Measurements from ENCODE around the gene CFAP210. TPM values are rescaled to one million over a fixed set of nuclear protein-coding genes. Genes with fewer than 3 reads are reported as not detected.
A peak's percentile ranks its signal among the peaks of the same experiment; 100 is the strongest.

Gene CFAP210
- total RNA-seq, 2 donors from 2014 or later: 0.70 to 1.9 TPM

DNA sequence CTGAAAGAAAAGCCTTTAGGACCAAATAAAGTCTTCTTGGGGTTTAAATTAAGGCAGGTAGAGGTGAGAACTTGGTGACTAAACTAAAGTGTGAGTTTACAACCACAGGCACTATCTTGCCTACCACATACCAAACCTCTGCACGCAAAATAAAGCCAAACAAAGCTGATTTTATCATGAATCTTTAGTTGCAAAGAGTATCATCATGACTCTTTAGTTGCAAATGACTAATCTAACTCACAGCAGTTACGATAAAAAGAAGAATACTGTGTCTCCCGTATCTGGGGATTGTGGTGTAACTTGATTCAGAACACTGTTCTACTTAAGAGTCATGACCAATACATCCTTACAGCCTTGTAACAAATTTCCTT lies 11.2 kb downstream of the CFAP210 start:
- Mint-ChIP-seq H3K4me3 (no peak overlapping the region), H3K4me1 (no peaks in the 10 kb centered on the region)
- 53 to 81% methylated on average over 3 of the region's 3 CpGs for WGBS, 2 experiments (ENCODE audit: insufficient coverage in 1 of 2, insufficient read length in 1 of 2)

DNA sequence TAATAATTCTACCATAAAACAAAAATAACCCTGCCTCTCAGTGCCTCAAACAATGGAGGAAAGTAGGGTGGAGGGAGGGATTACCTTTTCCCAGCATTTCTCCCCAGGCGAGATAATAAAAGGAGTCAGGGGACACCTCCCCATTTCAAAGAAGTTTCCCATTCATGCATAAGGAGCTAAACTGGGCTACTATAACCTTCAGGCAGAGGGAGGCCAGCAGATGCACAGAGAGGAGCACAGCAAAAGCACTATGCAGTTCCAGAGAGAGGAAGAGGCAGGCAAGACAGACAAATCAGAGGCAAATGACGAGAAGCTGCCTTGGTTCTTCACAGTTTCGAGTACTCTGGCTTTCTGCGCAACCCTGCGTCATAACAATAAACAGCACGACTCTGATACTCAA lies 17.4 kb downstream of the CFAP210 start:
- H3K27ac Mint-ChIP-seq: peak overlapping the region; percentile 22
- WGBS, 2 experiments (ENCODE audit: insufficient coverage in 1 of 2, insufficient read length in 1 of 2): 87 to 89% methylated on average over 5 to 6 of the region's 6 CpGs
- no peak for TF ChIP-seq CTCF (conservative IDR thresholded peaks at IDR 0.05)
- H3K36me3 ChIP-seq (ENCODE audit: control insufficient read depth, insufficient read depth, low read length): no peaks in the 10 kb centered on the region
- no peaks in the 10 kb centered on the region for H3K27me3 Mint-ChIP-seq (ENCODE audit: insufficient read depth)
- no peak overlapping the region for H3K4me3 Mint-ChIP-seq
- no peak overlapping the region for H3K4me3 ChIP-seq (ENCODE audit: low read length)
- H3K4me1 ChIP-seq (ENCODE audit: control insufficient read depth, insufficient read depth, low read length): no peaks in the 10 kb centered on the region
- no peaks in the 10 kb centered on the region for H3K36me3 Mint-ChIP-seq (ENCODE audit: low read depth)
- no peak for DNase-seq
- no peak overlapping the region for H3K9ac ChIP-seq (ENCODE audit: extremely low read depth, low read length, poor library complexity, severe bottlenecking)
- H3K27ac ChIP-seq (ENCODE audit: low read depth, low read length): no peak overlapping the region
- H3K4me1 Mint-ChIP-seq: no peaks in the 10 kb centered on the region
- H3K27me3 ChIP-seq (ENCODE audit: control insufficient read depth, insufficient read depth, low read length, poor library complexity, severe bottlenecking): no peaks in the 10 kb centered on the region
- peaks cover 6% of the 10 kb centered on the region for H3K9me3 ChIP-seq (ENCODE audit: control insufficient read depth, low read length)
- peaks cover 4% of the 10 kb centered on the region for H3K9me3 Mint-ChIP-seq

More for the DNA sequence above, 11.2 kb downstream of the CFAP210 start:
- Mint-ChIP-seq H3K27me3 (ENCODE audit: insufficient read depth) (no peaks in the 10 kb centered on the region), H3K27ac (no peak overlapping the region), H3K9me3 (peaks cover 11% of the 10 kb centered on the region), H3K36me3 (ENCODE audit: low read depth) (no peaks in the 10 kb centered on the region)
- no peaks in the 10 kb centered on the region for H3K4me1 ChIP-seq (ENCODE audit: control insufficient read depth, insufficient read depth, low read length)
- H3K4me3 ChIP-seq (ENCODE audit: low read length): no peak overlapping the region
- H3K27me3 ChIP-seq (ENCODE audit: control insufficient read depth, insufficient read depth, low read length, poor library complexity, severe bottlenecking): no peaks in the 10 kb centered on the region
- H3K27ac ChIP-seq (ENCODE audit: low read depth, low read length): no peak overlapping the region
- no peak for DNase-seq
- no peak for TF ChIP-seq CTCF (conservative IDR thresholded peaks at IDR 0.05)
- no peaks in the 10 kb centered on the region for H3K36me3 ChIP-seq (ENCODE audit: control insufficient read depth, insufficient read depth, low read length)
- H3K9me3 ChIP-seq (ENCODE audit: control insufficient read depth, low read length): peaks cover 6% of the 10 kb centered on the region
- H3K9ac ChIP-seq (ENCODE audit: extremely low read depth, low read length, poor library complexity, severe bottlenecking): no peak overlapping the region

GRCh38 chr2:169676357-169676756 lies 17.8 kb downstream of the CFAP210 start:
- Mint-ChIP-seq H3K36me3 (ENCODE audit: low read depth) (no peaks in the 10 kb centered on the region), H3K27ac (no peak overlapping the region), H3K9me3 (peaks cover 4% of the 10 kb centered on the region), H3K4me3 (no peak overlapping the region), H3K4me1 (no peaks in the 10 kb centered on the region), H3K27me3 (ENCODE audit: insufficient read depth) (no peaks in the 10 kb centered on the region)
- Histone ChIP-seq H3K27me3 (ENCODE audit: control insufficient read depth, insufficient read depth, low read length, poor library complexity, severe bottlenecking) (no peaks in the 10 kb centered on the region), H3K36me3 (ENCODE audit: control insufficient read depth, insufficient read depth, low read length) (no peaks in the 10 kb centered on the region), H3K9me3 (ENCODE audit: control insufficient read depth, low read length) (peaks cover 6% of the 10 kb centered on the region), H3K27ac (ENCODE audit: low read depth, low read length) (no peak overlapping the region), H3K9ac (ENCODE audit: extremely low read depth, low read length, poor library complexity, severe bottlenecking) (no peak overlapping the region), H3K4me3 (ENCODE audit: low read length) (no peak overlapping the region), H3K4me1 (ENCODE audit: control insufficient read depth, insufficient read depth, low read length) (no peaks in the 10 kb centered on the region)
- DNase-seq: no peak
- WGBS, 2 experiments (ENCODE audit: insufficient coverage in 1 of 2, insufficient read length in 1 of 2): 92% methylated on average over 1 of the region's 3 CpGs; no CpG with 5 or more reads in 1 of the 2 experiments
- TF ChIP-seq CTCF (conservative IDR thresholded peaks at IDR 0.05): peak; percentile 75

Data from endodermal cell (in vitro differentiated cells).